GM19467 (cell line): ENCODE results near the gene HOMER2.
A peak's percentile ranks its signal among the peaks of the same experiment; 100 is the strongest.

ENCODE experiments used
- ATAC-seq: cut with Tn5 transposase; IDR thresholded peaks from one replicate; pipeline ENCODE4 v1.9.1; 2021; ENCODE audit warnings: mild to moderate bottlenecking, moderate library complexity; ENCODE audit not compliant: unreplicated experiment

HOMER2 gene

GRCh38 chr15:82805994-82806406, 146.5 kb downstream of the HOMER2 start, which contains the start of gene FSD2:
FSD2 (minus strand) TSS chr15:82806069; CDS start chr15:82787390, 18,679 bp downstream.
- ATAC-seq: peak; percentile 49

- ATAC-seq: no peak
Observed at GRCh38 chr15:82804575-82804949, 148.0 kb downstream of the HOMER2 start.

GRCh38 chr15:82803793-82804574, 148.5 kb downstream of the HOMER2 start:
- no peak for ATAC-seq

GRCh38 chr15:82802497-82802896, 150.0 kb downstream of the HOMER2 start:
- ATAC-seq: no peak

GRCh38 chr15:82799183-82799841, 153.2 kb downstream of the HOMER2 start:
- no peak for ATAC-seq
